ENCODE measurements around the gene C19orf12.

Gene C19orf12

DNA sequence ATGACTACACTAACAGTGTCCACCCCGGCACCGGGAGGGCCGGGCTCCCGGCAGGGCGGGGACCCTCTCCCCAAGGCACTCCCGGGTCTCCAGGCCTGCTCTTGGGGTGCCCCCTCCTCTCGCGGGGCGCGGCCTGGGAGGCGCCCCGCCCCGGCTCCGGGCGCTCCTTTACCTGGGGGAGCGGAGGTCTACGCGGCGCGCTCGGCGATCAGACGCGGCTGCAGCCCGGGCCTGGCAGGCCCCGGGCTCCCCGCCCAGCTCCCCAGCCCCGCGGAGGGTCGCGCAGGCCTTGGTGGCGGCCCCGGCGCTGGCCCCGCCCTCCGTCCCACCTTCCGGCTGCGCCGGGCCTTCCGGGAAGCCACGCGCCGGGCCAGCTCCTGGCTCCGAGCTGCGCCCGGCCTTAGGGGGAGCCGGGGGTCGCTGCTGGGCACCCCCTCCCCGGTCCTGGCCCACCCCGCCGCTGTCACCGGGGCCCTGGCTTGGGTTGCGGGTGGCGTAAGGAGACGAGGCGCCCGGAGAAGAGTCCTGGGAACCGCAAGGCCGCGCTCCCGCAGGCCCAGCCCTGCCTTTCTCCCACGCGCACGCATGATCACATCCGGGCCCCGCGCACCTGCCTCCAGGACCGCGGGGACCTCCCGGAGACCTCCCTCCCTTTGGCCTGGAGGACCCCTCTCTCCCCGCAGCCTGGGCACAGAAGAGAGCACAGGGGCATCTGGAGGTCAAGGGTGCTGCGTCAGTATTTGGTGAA lies at the start of gene C19orf12:
C19orf12 (minus strand) TSS at position 309 of the 748 bp plus-strand sequence. CDS start 6,848 bp downstream, outside the sequence.
- peak; percentile 75 for DNase-seq

DNA sequence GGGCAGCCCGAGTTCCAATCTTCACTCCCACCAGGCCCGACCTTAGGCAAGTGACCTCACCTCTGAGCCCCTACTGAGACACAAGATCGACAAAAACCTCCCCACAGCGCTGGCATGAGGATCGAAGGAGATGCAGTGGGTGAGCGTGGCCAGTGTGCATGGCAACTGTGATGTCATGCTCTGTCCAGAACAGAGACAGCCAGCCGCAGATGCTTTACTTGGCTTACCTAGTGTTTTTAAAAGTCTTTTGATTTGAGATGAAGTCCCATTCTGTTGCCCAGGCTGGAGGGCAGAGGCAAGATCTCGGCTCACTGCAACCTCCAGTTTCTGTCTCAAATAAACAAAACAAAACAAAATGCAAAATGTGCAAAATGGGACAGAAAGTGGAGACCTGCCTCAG lies 49.3 kb upstream of the C19orf12 start:
- DNase-seq = no peak

DNA sequence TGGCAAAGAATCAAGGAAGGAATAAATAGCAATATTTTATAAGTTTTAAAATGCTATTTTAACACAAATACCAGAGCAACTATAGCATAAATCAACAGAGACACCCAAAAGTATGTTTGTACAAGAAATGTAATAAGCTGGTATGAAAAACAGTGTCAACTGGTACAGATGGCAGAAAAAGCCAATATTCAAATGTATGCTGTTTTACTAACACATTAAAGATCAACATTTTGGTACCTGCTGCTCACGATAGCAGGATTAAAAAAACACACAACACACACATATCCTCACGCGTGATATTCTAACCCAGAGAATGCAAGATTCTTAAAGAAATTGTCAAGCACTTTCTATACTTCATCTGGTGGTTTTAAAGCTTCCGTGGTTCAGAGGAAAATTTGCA lies 48.1 kb upstream of the C19orf12 start:
- DNase-seq = no peak

DNA sequence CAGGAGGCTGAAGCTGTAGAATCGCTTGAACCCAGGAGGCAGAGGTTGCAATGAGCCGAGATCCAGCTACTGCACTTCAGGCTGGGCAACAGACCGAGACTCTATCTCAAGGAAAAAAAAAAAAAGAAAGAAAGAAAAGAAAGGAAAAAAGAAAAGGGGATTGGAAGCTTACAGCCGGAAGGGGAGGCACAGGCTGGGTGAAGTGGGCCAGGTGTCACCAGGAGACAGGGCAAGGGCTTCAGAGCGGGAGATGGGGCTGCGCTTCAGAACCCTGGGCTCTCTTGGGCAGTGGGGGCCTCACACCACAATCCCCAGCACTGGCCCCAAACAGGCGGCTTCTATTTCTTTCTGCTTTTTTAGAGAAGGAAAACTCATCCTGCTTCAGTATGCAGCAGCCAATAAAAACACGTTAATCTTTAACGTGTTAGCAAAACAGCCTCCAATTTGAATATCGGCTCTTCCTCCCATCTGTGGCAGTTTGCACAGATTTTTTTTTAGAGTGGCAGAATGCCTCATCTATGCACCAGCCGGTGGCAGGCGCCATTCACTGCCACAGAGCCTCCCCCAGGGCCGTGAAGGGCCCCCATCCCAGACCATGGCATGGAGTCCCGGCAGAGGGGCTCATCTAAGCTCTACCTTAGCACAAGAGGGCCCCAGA lies 46.6 kb upstream of the C19orf12 start:
- no peak for DNase-seq

DNA sequence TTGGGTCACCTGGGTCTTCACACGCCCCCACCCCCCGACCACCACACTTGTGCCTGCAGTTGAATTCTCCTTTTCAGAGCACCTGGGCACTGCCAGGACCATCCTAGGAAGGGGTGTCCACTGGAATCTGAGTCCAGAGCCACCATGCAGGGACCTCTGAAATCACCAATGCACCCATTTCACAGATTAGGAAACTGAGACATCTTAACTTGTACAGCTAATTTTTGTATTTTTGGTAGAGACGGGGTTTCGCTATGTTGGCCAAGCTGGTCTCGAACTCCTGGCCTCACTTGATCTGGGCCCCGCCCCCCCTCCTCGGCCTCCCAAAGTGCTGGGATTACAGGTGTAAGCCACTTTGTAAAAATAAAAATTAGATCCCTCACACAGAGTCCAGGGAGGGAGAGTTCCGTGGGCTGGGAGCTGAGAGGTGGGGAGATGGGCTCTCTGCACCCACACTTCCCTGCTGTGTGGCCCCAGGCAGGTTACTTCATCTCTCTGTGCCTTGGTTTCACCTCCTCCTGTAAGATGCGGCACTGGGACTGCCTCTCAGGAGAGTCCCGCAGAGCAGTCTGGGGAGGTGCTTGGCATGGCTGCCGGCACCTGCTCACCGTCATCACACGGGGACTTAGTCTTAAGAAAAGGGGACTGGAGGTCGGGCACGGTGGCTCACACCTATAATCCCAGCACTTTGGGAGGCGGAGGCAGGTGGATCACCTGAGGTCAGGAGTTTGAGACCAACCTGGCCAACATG lies 45.9 kb upstream of the C19orf12 start:
- no peak for DNase-seq

DNA sequence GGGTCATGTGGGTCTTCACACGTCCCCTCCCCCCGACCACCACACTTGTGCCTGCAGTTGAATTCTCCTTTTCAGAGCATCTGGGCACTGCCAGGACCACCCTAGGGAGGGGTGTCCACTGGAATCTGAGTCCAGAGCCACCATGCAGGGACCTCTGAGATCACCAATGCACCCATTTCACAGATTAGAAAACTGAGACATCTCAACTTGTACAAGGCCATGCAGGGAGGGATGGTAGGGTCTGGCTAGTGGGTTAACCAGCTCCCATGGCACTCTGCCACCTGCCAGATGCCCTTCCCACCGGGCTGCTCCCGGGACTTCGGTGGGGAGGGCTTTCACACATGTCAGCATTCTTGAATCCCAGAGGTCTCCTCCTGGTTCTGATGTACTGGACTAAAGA lies 44.3 kb upstream of the C19orf12 start:
- no peak for DNase-seq

DNA sequence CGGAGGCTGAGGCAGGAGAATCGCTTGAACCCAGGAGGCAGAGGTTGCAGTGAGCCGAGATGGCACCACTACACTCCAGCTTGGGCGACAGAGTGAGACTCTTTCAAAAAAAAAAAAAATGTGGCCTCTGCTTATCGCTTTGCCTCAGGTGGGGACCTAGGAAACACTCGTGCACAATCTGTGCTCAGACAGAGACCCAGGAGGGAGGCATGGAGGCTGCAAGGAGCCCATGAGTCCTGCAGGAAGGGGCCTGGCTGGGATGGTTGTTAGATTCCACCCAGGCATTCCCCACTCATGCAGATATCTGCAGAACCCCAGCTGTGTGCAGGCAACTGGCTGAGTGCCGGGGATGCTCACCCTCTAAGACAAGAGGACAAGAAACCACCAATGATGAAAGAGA lies 43.8 kb upstream of the C19orf12 start:
- no peak for DNase-seq

DNA sequence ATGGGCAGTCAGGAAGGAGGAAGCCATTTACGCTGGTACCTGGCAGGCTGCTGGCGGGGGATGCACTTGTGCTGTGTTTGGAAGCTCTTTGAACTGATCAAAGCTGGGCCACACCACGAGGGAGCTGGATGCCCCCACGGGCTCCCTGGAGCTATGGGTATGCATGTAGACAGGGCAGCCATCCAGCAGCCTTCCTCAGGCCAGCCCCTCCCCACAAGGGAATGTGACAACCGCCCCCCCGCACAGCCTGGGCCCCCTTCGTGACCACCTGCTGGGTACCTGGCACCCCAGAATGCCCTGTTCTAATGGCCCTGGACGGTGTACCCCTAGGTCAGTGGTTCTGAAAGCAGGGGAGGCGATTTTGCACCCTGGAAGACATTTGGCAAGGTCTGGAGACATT lies 42.5 kb upstream of the C19orf12 start:
- DNase-seq = no peak

DNA sequence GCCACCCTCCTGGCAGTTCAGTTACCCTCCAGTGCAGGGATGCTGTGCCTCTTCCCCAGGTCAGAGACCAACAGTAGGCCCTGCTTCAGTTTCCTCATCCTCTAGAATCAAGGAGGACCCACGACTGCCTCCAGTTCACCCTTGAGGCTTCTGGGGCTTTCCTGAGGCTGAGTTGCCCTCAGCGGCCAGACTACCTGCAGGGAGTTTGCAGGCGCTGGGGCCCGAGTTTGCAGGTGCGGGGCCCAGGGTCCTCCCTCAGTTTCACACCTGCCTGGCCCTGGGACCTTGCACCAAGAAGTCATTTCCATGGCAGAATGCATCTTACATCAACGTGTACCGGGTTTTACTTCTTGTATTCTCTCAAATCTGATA lies 38.9 kb upstream of the C19orf12 start:
- DNase-seq = no peak

DNA sequence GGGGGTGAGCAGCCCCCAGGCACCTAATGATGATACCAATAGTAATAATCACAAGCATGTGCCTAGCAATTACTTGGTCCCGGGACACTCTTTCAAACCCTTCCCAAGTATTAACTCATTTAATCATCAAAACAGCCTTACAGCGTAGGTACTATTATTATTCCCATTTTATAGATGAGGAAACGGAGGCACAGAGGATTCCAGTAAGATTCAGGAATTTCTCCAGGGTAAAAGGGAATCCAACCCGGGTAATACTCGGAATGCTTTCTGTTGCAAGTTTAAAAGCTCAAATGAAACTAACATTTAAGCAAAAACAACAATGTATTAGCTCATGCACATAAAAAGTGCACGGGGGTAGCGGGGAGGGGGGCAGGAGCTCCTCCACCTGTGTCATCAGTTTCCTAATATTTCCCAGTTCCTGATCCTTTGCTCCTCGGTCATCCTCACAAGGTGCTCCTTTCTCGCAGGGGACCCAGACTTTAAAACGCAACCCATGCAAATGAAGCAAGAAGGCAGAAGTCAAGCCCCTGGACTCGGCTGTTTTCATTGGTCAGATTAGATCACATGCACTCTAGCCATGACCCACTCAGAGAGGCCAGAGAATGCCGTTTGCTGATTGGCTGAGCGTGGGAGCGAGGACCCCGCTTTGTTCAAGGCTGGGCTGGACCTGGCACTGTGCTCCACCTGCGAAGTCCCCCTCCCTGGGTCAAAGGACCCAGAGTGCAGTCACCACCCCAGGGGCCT lies 38.3 kb upstream of the C19orf12 start:
- DNase-seq = no peak

DNA sequence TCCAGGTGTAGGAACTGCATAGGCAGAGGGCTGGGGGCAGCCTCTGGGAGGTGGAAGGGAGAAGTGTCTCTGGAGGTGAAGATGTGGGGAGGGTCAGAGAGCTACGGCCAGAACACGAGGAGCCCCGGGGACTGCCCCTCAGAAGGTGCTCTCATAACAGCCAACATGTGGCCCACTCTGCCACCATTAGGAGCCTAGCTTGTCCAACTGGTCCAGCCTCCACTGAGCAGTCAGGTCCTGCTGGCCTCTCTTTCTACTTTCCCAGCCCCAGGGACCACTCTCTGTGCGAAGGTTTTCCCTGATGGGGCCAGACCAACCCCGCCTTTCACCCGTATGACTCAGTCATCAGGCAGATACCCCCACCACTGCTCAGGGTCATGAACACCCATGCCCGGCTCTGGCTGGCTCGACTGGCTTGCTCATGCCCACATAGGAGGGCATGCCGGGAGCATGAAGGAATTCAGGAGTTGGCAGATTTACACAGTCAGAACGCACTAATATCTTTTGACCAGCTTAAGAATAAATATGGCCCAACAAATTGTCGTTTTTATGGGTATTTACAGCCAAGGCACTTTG lies 37.5 kb upstream of the C19orf12 start:
- DNase-seq = no peak

DNA sequence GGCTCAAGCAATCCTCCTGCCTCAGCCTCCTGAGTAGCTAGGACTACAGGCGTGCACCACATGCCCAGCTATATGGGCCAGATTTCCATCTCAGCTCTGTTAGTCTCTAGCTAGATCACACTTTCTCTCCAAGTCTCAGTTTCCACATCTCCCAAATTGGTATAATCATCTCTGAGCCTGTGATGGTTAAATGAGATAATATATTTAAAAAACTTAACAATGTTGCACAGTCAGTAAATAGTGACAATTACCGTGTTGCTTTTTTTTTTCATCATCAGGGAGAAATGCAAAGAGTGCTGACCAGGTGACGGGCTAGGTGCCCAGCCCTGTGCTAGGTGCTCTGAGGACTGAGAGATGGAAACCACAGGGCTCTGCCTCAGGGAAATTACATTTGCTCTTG lies 36.9 kb upstream of the C19orf12 start:
- DNase-seq = no peak

DNA sequence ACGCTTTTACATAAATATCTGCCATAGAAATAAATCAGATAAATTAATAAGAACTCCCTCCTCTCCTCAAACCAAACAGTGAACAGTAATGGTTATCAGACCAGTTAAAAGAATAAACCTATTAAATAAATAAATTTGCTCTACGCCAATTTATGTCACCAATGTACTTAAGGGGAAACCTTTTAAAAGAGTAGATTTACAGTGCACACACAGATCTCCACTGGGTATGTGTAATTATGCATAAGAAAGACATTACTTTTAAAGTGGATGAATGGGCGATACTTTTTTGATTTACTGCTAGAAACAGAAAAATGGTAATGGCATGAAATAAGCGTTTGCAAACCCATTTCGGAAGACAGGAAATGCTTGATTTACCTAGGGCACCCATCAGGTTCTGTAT lies 34.9 kb upstream of the C19orf12 start:
- DNase-seq = no peak

DNA sequence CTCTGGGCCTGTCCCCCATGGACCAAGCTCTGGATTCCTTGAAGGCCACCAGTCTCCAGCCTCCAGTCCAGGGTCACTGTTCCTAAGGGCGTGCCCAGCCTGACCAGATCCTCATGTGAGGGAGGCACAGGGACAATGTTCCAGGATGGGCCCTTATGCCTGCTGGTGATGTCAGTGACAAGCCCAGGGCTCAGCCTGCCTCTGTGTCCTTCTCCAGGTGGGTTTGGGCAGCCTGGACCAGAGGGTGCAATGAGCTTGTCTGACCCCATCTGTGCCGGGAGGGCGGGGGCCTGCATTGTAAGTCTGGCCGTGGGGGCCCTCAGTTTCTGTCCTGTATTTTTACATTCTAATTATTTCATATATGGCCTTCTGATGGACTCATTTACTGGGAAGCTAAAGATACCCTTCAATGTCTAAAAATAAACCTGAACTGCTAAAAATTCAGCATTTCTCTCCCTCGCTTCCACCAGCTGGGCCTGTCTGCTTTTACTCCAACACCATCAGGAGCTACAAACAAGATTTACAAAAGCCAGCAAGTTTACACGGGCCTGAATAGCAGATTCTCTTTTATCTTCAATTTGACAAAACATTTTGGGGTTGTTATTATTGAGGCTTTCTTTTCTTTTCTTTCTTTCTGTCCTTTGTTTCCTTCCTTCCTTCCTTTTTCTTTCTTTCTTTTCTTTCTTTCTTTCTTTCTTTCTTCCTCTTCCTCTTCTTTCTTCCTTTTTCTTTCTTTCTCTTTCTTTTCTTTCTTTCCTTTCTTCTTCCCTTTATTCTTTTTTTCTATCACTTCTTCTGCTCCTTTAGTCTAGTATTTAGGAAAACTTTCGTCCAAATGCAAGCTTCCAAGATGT lies 34.2 kb upstream of the C19orf12 start:
- DNase-seq = no peak

DNA sequence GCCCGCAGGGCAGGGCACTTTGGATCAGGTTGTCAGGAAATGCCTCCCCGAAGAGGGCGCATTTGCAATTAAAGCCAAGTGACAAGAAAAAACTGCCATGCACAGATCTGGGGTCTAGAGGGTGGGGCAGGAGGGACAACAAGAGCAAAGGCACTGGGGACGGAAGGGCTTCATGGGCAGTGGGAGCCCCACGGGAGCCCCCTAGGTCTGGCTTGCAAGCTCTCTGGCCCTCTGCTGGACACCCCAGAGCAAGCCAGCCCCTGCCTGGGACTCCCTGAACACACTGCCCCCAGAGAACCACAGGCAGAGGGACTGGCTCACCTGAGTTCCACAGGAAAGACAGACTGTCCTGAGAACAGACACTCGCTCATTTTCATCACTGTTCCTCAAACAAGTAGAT lies 30.2 kb upstream of the C19orf12 start:
- no peak for DNase-seq

DNA sequence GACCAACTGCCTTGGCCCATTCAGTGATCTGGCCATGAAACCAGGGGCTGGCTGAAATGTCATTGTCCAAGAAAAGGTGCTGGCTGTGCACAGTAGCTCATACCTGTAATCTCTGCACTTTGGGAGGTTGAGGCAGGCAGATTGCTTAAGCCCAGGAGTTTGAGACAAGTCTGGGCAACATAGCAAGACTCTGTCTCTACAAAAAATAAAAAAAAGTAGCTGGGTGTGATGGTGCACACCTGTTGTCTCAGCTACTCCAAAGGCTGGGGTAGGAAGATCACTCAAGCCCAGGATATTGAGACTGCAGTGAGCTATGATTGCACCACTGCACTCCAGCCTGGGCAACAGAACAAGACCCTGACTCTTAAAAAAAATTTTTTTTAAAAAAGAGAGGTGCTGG lies 28.6 kb upstream of the C19orf12 start:
- no peak for DNase-seq

DNA sequence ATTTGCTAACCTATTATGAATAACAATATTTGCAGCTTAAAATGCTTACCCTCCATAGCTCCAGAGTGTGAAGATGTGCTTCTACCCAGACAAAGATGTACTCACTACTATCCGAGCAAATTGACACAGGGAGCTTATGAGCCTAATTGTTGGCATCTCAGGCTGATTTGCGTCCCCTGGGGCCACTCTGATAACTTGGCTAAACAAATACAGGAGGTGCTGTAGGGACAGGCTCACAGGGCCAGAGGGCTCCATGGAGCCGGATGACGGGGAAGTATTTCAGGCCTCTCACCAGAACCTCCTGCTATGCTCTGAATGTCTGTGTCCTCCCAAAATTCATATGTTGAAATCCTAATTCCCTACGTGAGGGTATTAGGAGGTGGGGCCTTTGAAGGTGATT lies 26.7 kb upstream of the C19orf12 start:
- DNase-seq = no peak

DNA sequence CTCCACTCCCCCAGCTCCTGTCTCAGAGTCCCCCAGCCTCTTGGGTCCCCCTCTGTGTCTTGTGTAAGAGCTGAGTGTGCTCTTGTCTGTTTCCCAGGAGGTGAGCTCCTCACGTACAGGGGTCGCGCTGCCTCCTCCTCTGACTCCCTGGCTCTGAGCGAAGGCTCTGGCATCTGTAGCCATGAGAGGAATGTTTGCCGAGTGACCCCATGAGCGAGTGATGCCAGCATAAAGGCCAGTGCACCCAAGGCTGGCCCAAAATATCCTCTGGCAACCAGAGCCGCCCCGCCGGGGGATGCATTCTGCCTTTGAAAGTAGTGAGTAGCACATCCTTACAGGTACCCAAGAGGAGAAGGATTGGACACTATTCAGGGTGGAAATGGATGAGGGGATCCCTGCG lies 26.2 kb upstream of the C19orf12 start:
- no peak for DNase-seq

DNA sequence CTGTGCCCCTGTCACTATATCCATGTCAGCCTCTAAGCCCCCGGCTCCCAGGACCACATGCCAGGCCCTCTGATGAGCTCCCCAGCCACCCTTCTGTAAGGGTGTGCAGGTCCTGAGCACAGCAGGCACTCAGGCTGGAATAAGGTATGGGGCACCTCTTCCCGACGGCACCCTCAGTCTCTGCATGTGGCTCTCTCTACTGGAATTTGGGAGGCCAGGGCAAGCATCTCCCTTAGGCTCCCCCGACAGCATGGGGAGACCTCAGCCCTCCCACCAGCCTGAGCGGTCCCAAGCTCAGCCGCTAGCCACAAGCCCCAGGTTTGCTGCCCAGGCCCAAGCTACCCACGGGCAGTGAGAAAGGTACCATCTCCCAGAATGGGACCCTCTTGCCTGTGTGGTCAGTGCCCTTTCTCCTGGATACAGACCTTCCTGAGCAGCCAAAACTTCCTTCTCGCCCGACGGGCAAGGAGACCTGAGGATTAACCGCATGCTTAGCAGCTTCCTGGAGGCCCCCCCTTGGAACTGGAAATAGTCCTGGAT lies 22.5 kb upstream of the C19orf12 start:
- no peak for DNase-seq

DNA sequence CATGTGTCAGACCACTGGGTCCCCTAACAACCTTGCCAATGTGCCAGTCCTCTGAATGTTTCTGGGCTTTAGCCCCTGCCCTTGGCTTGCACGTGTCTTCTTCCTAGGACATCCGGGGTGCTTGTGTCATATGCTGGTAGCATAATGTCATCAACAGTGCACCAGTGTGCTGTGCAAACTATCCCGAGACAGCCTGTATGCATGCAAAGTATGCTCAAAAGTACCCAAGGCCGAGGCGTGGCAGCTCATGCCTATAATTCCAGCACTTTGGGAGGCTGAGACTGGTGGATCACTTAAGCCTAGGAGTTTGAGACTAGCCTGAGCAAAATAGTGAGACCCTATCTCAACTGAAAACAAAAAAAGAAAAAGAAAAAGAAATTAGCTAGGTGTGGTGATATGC lies 20.8 kb upstream of the C19orf12 start:
- no peak for DNase-seq

DNA sequence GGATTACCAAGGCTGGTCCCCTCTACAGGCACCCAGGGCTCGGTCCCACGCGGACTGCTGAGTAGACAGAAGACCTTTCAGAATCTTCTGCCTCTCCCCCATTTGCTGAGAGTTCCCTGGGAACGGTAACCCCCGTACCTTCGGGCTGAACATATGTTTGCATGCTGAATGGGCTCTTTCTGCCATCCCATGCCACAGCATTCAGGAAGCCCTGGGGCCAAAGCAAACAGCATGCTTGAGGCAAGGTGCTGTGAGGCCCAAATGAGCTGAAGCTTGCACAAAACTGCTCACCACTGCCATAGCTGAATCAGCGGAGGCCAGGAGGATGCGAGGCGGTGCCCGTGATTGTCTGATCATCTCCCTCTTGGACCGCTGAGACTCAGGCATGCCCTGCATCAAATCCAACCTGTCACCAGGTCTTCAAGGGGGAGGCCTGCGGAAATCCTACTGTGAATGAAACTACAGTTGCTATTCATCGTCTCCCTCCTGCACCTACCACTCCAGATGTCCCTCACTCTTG lies 16.3 kb upstream of the C19orf12 start:
- DNase-seq = no peak

DNA sequence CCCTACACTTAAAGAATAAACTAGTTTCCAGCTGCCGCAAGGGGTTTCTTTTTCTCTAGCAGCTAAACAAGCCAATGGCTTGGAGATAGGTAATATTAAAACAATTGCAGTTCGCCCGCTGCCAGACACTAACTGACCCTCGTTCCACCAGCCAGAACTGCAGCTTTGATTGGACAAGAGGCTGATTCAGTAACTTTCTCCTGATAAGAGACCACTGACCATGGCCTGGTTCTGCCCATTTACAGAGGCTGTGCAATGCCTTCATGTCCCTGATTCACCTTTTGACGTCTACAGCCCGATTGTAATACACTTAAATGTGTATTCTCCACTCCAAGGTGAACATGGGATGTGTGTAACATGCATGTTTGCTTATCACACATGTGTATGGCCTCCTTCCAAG lies 12.8 kb upstream of the C19orf12 start:
- DNase-seq = no peak

All from activated CD4-positive, alpha-beta T cell treated with anti-CD3 and anti-CD28 coated beads, Interleukin-10, Interleukin-2, amounts not matched to agents 100 ng/mL and 50 ng/mL, durations not matched to agents 16 hours and 8 hours (primary cell).